ENCODE measurements around the gene MET.

- TF ChIP-seq ZNF426 (tag by site-specific recombination; IDR thresholded peaks at IDR 0.05) (no peak), ZNF530 (tag by site-specific recombination; IDR thresholded peaks at IDR 0.05; ENCODE audit: low read depth) (no peak), ATF2 (tag by site-specific recombination; IDR thresholded peaks at IDR 0.05; ENCODE audit: low read depth) (no peak), ZNF776 (tag by site-specific recombination; IDR thresholded peaks at IDR 0.05; ENCODE audit: borderline replicate concordance) (no peak), GLI4 (tag by site-specific recombination; IDR thresholded peaks at IDR 0.05) (no peak), CTCF (tag by site-specific recombination; IDR thresholded peaks at IDR 0.05) (no peak), KLF7 (tag by site-specific recombination; IDR thresholded peaks at IDR 0.05; ENCODE audit: borderline replicate concordance) (no peak), REST (tag by site-specific recombination; IDR thresholded peaks at IDR 0.05) (no peak), ZNF324 (tag by site-specific recombination; IDR thresholded peaks at IDR 0.05) (no peak), ZBTB26 (tag by site-specific recombination; optimal IDR thresholded peaks at IDR 0.05) (no peak), ZBTB49 (tag by site-specific recombination; IDR thresholded peaks at IDR 0.05; ENCODE audit: low read depth) (no peak), ZNF18 (tag by site-specific recombination; IDR thresholded peaks at IDR 0.05) (no peak)
Measured at GRCh38 chr7:116740231-116740630, 68.2 kb downstream of the MET start.

All from HEK293 (cell line).